Stimulated activated CD8-positive, alpha-beta memory T cell treated with anti-CD3 and anti-CD28 coated beads, Interleukin-15, amount 100 ng/mL, for 24 hours (primary cell): ENCODE measurements around the gene HM13.
"Not testable (repeated sequence)": the region's sequence is repeated elsewhere in the genome, so short reads cannot be mapped to it uniquely, and the experiment has no call there.

Experiments used
- DNase-seq: peaks from one replicate; pipeline ENCODE4 v3.0.0-alpha.2; 2020; ENCODE audit warnings: low read depth

Gene HM13, protein sequence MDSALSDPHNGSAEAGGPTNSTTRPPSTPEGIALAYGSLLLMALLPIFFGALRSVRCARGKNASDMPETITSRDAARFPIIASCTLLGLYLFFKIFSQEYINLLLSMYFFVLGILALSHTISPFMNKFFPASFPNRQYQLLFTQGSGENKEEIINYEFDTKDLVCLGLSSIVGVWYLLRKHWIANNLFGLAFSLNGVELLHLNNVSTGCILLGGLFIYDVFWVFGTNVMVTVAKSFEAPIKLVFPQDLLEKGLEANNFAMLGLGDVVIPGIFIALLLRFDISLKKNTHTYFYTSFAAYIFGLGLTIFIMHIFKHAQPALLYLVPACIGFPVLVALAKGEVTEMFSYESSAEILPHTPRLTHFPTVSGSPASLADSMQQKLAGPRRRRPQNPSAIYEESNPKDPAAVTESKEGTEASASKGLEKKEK

DNA sequence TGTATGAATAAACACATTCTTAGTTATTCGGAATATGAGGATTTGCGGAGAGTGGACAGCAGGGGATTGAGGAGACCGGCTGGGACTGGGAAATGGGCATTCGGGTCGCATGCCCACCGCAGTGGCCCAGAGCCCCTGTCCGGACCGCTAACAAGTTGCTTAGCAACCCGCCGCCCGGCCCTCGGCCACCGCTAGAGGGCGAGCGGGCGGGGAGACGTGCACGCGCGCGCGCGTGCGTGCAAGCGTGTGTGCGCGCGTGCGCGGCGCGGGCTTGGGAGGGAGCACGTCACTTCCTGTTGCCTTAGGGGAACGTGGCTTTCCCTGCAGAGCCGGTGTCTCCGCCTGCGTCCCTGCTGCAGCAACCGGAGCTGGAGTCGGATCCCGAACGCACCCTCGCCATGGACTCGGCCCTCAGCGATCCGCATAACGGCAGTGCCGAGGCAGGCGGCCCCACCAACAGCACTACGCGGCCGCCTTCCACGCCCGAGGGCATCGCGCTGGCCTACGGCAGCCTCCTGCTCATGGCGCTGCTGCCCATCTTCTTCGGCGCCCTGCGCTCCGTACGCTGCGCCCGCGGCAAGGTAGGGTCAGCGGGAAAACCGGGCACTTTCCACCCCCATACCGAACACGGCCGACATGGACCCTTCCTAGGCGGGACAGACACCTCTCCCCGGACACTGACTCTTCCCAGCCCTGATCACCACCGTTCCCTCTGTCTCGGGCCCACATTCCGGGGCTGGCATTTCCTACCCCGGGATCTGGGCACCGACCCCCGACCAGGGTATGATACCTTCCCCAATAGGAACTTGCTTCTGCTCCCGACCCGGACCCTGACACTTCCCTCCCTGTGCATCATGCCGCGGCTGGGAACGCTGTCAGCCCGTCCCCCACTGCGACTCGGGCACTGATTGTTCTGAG, at the start of gene HM13:
HM13 (plus strand) TSS at position 289 of the 918 bp plus-strand sequence; CDS start at position 399, 110 bp downstream.
- peak; percentile 76 for DNase-seq

DNA sequence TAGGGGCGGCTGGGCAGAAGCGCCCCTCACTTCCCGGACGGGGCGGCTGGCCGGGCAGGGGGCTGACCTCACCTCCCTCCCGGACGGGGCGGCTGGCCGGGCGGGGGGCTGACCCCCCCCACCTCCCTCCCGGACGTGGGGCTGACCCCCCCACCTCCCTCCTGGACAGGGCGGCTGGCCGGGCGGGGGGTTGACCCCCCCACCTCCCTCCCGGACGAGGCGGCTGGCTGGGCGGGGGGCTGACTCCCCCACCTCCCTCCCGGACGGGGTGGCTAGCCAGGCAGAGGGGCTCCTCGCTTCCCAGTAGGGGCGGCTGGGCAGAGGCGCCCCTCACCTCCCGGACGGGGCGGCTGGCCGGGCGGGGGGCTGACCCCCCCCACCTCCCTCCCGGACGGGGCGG, 43.3 kb upstream of the HM13 start:
- DNase-seq, result not testable (repeated sequence)

DNA sequence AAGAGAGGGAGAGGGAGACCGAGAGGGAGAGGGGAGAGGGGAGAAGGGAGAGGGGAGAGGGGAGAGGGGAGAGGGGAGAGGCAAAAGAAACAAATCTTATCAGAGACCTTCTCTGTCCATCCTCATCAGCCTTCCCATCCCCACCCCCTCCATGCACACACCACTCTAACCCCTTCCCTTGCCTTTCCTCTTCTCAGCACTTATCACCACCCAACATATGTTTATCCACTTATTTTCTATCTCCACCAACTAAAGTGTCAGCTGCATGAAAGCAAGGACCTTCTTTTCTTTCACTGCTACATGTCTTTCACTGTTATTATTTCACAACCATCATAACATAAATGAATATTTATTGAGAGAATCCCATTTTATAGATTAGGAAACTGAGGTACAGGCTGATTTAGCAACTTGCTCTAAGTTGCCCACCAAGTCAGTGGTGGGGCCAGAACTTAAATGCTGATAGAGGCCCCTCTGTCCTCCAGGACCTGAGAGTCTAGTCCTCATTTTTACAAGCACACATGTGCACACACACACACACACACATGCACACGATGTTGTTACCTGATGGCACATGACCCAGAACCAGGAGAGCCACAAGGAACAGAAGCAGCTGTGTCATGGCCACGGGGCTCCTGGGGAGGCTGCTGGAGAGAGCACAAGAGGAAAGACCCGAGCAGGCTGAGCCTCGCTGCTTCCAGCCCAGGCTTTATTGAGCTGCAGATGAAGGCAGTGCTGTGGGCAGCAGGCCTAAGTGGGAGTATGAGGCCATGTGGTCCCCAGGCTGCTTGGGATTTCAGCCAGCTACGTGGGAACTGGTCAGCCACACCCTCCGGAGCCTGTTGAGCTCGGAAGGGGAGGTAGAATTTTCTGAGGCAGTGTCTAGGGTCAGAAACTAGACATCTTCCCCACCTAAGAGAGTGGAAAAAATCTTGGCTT, 41.6 kb upstream of the HM13 start:
- no peak for DNase-seq

DNA sequence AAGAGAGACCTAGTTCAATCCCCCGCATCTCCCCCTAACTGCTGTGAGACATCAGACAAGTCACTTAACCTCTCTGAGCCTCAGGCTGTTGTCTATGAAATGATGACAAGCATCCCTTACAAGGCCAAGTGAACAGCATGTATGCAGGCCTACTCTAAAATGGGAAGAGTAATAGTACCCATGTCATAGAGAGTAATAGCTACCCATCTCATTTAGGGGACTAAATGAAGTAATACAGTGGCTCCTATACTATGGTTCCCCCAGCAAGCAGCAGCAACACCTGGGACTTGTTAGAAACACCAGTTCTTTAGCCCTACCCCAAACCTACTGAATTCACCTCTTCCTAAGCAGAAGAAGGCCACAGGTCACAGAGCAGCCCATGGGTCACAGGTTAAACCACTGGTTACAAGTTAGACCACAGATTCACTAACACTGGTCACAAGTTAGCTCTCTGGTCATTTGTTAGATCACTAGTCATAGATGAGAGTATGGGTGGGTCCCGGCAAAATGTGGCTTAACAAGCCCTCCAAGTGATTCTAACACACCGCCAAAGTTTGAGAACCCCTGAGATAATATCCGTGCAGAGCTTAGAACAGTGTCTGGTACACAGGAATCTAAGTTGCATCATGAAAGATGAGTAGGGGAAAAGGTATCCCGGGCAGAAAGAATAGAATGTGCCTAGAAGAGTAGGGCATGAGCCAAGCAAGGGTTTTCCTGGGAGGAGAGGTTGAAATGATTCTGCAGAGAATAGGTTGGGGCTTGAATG, 40.7 kb upstream of the HM13 start:
- DNase-seq, result no peak

DNA sequence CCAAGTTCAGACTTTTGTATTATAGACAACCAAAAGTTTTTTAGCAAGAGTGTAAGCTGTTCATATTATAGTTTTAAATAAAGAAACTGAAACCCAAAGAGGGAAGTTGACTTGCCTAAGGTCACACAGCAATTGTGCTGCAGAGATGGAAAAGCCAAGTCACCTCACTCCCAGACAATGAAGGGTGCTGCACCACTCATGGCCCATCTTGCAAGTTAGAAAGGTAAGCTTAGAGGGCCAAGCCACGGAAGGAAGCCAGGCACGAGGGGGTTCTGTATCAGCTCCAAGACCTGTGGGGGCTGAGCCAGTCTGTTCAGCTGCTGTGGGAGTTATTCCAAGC, 40.2 kb upstream of the HM13 start:
- no peak for DNase-seq

DNA sequence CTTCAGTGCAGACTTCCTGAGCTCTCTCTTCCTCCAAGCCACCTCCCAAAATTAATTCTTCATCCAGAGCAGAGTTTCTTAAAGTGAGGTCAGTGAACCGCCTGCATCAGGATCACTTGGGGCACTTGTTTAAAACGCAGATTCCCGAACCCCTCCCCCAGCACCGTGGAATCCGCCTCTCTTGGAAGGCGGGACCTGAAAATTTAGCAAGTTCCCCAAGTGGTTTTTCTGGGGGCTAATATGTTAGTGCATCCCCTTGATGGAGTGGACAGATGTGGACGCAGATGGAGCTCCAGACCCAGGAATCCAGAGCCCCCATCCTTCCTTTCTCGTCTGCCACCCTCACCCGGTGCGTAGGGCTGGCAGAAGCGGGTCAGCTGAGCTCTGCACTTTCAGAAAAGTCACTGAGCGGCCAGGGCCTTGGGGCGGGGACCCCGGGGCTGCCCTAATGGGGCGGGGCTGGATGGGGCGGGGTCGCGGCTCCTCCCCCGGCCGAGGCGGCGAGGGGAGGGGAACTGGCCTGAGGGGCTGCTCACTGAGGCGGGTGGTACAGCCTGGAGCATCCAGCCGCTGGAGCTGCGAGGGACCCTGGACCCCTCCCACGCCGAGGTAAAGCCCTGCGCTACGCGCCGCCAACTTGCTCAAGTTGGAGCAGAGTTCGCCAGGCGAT, 39.3 kb upstream of the HM13 start, which contains the start of the genes DEFB124 and REM1:
DEFB124 (minus strand) TSS at position 370 of the 670 bp plus-strand sequence. CDS start 2,114 bp downstream, outside the sequence.
REM1 (plus strand) TSS at position 531 of the 670 bp plus-strand sequence. CDS start 1,158 bp downstream, outside the sequence.
- no peak for DNase-seq

DNA sequence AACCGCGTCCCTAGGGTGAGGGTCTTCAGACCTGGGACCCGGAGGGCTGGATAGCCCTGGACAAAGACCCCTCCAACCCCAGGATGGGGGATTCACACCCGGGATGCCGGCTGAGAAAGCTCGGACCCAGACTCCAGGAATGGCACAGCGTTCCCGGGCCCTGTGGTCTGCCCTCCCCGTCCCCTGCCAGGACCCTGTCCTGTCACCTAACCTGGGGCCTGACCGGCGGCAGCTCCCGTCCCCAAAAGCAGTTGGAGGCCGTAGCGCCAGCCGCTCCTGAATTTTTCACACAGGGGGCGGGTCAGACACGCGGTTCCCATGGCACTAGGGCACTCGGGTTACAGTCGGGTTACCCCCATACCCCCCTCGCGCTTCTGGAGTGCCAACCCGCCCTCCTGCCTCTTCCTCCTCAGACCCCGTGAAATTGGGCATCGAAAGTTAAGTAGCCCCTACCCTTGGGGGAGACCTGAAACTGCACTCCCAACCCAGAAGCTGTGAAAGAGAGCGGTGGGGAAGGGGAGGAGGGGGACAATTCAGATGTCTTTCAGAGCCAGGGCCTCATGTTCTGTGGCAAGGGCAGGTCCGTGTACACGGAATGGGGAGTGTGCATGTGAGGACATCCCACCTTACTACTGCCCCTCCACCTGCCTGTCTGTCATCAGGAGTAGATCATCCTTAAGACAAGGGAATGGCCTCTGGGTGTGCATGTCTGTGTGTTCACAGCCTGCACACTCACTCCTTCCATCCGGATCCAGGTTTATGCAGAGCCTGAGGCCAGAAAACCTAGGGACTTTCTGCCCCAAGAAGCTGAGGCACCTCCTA, 38.6 kb upstream of the HM13 start:
- DNase-seq, result no peak

DNA sequence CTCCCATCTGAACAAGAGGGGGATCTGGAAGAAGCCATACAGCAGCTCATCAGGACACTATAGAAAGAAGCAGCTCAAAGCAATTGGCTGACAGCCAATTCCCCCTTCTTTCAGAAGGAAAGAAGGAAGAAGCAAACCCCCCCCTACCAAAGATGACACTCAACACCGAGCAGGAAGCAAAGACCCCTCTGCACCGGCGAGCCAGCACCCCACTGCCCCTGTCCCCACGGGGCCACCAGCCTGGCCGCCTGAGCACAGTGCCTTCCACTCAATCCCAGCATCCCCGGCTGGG, 38.0 kb upstream of the HM13 start:
- DNase-seq, result no peak

DNA sequence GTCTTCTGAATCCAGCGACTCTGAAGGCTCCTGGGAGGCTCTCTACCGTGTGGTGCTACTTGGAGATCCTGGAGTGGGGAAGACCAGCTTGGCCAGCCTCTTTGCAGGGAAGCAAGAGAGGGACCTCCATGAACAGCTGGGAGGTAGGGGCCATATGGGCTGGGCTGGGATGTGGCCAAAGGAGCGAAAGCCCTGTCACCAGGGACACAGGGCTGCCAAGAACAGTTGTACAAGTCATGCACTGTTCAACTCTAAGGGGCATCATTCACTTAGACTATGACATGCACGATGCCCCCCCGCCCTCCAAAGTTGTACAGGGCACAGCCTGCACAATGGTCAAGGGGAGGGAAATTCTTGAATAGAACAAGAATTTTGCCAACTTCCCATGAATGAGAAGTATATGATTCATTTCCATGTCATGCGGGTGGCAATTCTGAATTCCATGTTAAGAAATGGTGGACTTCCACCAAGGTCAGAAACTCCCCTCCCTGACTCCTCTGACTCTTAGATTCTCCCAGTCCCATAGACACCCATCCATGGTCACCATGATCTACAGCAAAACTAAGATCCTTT, 37.5 kb upstream of the HM13 start:
- DNase-seq, result no peak

DNA sequence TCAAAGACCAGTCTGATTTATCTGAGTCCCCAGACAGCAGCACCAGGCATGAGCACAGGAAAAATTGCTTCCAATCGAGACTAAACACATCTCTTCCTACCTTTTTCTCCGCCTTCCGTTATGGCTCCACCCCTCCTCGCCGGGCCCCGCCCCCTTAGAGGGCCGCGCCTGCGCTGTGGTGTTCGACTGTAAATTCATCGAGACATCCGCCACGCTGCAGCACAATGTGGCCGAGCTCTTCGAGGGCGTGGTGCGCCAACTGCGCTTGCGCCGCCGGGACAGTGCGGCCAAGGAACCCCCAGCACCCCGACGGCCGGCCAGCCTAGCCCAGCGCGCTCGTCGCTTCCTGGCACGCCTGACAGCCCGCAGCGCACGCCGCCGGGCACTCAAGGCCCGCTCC, 30.2 kb upstream of the HM13 start:
- no peak for DNase-seq

DNA sequence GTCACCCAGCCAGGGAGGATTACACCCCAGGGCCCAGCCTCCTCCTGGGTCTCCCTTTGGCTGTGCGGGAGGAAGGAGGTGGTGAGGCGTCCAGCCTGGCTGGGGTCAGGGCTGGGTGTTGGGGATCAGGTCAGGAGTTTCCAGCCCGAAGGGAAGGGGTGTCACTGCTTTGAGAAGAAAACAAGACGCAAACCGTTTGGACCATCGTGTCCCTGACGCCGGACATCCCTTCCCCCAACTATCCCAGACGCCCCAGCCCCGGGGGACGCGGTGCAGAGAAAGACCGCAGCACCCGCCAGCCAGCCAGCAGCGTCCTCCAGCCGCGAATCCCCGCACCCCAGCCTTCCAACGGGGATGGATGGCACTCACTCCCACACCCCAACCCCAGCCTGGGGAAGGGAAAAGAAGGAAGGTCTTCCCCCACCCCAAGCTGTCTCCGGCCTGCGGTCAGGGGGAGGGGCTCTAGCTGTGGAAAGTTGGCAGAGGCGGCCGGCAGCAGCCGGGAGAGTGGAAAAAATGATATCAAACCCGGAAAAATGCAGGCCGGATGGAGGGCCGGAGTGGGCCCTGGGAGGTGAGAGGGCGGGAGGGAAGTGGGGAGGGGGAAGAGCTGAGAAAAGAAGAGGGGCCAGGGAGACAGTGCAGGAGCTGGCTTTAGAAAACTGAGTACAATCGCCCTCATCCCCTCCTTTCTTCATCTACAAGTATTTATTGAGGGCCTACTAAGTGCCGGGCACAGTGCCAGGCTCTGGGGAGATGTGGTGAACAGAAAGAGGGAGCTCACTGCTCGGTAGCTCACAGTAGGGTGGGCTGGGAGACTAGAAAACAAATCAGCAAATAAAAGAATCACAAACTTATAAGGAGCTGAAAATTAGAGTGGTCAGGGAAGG, 28.5 kb upstream of the HM13 start:
- no peak for DNase-seq

DNA sequence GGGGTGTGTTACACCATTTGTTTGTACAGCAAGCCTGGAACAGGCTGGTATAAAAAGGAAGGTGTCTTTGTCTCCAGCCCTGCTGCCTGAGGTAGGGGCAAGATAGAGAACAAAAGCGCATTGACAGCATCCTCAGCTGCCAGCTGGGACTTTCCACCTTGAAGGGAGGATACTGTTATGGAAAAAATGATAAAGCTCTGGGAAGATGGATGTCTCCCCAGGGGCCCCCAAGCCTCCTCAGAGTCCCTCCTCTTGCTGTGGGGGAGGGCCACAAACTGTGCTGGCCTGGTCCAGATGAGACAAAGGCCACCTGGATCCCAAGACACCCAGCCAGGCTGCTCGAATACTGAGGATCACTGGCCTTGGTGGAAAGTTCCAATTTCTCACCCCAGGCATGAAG, 26.1 kb upstream of the HM13 start:
- no peak for DNase-seq

DNA sequence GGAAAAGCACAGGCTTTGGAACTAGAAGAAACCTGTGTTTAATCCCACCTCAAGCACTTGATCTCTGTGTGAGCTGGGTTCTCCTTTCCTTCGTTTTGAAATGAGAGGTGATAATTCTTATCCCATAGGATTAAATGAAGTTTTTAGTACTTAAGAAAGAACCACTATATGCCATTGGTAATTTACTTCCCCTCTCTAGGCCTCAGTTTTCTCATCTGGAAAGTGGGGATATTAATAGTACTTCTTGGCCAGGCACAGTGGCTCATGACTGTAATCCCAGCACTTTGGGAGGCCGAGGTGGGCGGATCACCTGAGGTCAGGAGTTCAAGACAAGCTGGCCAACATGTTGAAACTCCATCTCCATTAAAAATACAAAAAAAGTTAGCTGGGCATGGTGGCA, 25.1 kb upstream of the HM13 start:
- no peak for DNase-seq

DNA sequence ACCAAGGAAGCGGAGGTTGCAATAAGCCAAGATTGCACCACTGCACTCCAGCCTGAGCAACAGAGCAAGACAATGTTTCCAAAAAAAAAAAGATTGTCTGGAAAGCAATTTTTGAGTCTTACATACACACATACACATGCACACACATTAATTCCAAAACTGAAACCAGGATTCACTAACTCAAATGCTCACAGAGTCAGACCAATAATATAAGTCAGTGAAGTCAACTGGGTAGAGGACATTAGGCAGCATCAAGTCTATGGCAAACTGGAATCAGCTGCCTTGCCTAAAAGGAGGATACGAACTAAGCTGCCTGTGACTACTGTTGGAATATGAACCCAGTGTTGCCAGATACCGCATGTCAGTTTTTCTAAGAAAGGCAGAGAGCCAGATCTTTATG, 23.5 kb upstream of the HM13 start:
- no peak for DNase-seq

DNA sequence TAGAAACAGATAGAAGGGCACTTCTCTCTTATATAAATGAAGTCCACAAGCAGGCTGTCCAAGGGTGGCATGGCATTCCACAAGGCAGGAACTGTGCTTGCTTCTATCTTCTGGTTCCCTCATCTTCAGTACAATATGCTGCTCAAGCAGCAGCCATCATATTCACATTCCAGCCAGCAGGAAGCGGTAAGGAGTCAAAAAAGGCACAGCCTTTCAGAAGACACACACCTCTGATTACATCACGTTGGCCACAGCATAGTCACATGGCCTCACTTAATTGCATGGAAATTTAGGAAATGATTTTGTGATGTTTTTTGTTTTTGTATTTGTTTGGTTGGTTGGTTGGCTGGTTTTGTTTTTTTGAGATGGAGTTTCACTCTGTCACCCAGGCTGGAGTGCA, 20.1 kb upstream of the HM13 start:
- DNase-seq, result no peak

DNA sequence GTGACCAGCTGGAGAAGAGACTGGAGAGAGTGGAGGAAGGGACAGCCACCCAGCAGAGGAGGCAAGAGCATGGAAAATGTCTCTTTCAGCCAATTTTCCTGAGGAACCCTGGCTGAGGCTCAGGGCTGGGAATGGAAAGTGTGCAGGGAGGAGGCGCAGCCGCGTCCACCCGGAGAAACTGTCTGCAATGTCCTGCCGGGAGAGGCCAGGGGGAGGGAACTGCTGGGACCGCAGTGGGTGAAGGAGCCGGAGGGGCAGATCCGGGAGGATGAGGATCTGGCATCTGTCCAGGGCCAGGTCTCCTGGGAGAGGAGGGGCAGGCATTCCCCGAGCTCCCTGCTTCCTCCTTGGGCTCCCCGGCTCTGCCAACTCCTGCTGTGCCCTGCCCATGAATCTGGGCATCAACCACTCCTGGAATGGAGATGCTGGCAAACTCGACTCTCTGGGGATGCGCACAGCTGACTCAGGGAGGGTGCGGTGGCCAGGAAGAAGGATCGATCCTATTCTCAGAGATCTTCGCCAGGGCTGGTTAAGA, 17.4 kb upstream of the HM13 start:
- no peak for DNase-seq

DNA sequence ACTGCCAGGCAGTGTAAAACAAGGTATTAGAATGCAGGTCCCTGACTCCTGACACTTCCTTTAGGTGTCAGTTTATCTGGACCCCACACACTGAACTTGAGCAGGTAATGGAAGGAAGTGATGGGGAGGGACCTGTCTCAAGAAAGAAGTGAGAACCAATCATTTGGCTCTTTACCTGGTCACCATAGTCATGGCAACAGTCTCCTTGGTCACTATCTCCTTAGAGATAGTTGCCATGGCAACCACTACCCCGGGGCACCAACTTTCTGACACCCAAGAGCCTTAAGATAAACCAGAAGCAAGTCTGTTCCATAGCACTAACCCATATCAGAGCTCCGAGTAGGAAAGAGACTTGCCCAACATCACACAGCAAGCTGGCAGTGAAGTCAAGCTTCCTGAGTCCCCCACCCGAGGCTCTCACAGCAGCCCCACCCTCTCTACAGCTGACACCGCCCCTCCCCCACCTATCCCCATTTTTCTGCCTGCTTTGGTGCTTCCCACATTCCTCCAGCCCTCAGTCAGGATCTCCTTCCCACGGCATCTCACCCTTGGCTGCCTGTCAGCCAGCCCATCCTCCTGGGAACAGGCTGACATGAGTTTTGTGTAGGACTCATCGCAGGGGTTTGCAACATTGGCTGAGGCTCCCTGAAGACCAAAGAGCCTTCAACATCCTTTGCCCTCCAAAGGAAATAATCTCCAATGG, 16.3 kb upstream of the HM13 start:
- no peak for DNase-seq
